Mucosa of rectum (tissue), 2 donors: Measurements from ENCODE around the gene MTHFSD.
"Not testable (repeated sequence)": the region's sequence is repeated elsewhere in the genome, so short reads cannot be mapped to it uniquely, and the experiment has no call there.

Experiments used
- H3K27ac ChIP-seq, 2 donors: one replicate each; pipeline ENCODE4 v1.7.0; 2013; ENCODE audit warnings: inconsistent platforms in 2 of 2, low read depth in 2 of 2, low read length in 2 of 2
- H3K27me3 ChIP-seq, 2 donors: one replicate each; pipeline ENCODE4 v1.7.0; 2013; ENCODE audit warnings: low read length in 2 of 2; ENCODE audit not compliant: control insufficient read depth in 2 of 2, insufficient read depth in 2 of 2
- H3K36me3 ChIP-seq, 2 donors: one replicate each; pipeline ENCODE4 v1.7.0; 2013; ENCODE audit warnings: low read length in 2 of 2; ENCODE audit not compliant: control insufficient read depth in 2 of 2, insufficient read depth in 2 of 2
- H3K4me1 ChIP-seq, 2 donors: one replicate each; pipeline ENCODE4 v1.7.0; 2013; ENCODE audit warnings: low read length in 2 of 2, mild to moderate bottlenecking in 1 of 2; ENCODE audit not compliant: control insufficient read depth in 2 of 2, insufficient read depth in 2 of 2
- H3K4me3 ChIP-seq, 2 donors: one replicate each; pipeline ENCODE4 v1.7.0; 2013; ENCODE audit warnings: low read length in 2 of 2
- H3K9ac ChIP-seq, 2 donors: one replicate each; pipeline ENCODE4 v1.7.0; 2013; ENCODE audit warnings: low read length in 2 of 2, low read depth in 1 of 2, mild to moderate bottlenecking in 1 of 2
- H3K9me3 ChIP-seq, 2 donors: one replicate each; pipeline ENCODE4 v1.7.0; 2013; ENCODE audit warnings: low read length in 2 of 2; ENCODE audit not compliant: control insufficient read depth in 2 of 2
- donor health status: healthy.
- donor health status: Normal muscosa, but diverticular disease.

Gene MTHFSD

DNA sequence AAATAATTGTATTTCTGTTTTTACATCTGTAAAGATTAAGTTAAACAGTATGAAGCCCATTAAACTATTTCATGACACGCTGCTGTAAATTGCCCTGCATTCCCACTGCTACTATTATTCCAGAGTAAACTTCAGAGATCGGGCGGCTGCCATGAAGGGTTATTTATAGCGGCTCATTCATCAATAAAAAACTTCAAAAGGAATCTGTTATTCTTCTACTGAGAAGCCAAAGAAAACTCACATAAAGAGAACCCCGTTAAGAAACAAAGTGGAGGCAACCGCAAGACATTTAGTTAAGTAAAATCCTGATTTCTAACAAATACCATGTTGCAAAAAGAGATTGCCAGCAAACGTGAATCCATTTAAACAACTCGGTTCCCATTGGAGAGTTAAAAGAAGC is 39.7 kb upstream of the MTHFSD start:
- H3K4me3 ChIP-seq: no peak overlapping the region
- H3K27ac ChIP-seq: no peak overlapping the region
- no peaks in the 10 kb centered on the region for H3K4me1 ChIP-seq
- H3K27me3 ChIP-seq: peaks cover 0 to 32% of the 10 kb centered on the region in 2 donors
- no peak overlapping the region for H3K9ac ChIP-seq
- H3K36me3 ChIP-seq: no peaks in the 10 kb centered on the region
- H3K9me3 ChIP-seq: no peaks in the 10 kb centered on the region

- Histone ChIP-seq H3K9ac (no peak overlapping the region), H3K4me1 (no peaks in the 10 kb centered on the region), H3K36me3 (no peaks in the 10 kb centered on the region), H3K27me3 (peaks cover 0 to 30% of the 10 kb centered on the region in 2 donors), H3K9me3 (no peaks in the 10 kb centered on the region), H3K4me3 (no peak overlapping the region), H3K27ac (no peak overlapping the region)
These were observed 39.0 kb upstream of the MTHFSD start for GRCh38 chr16:86593913-86594620.

DNA sequence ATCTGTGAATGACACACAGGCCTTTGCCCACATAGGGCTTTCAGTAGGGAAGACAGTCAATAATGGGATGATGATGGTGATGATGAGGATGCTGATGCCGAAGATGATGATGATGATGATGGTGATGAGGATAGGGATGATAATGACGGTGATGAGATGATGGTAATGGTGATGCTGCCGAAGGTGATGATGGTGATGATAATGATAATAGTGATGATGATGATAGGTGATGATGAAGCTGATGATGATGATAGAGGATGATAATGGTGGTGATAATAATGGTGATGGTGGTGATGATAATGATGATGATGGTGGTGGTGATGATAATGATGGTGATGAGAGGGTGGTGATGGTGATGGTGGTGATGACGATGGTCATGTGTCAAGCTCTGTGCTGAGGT is 36.2 kb upstream of the MTHFSD start:
- Histone ChIP-seq H3K36me3 (no peaks in the 10 kb centered on the region), H3K4me3 (no peak overlapping the region), H3K9me3 (no peaks in the 10 kb centered on the region), H3K27ac (no peak overlapping the region), H3K27me3 (peaks cover 0 to 27% of the 10 kb centered on the region in 2 donors), H3K9ac (no peak overlapping the region), H3K4me1 (no peaks in the 10 kb centered on the region)

- H3K9me3 ChIP-seq: no peaks in the 10 kb centered on the region
- no peaks in the 10 kb centered on the region for H3K4me1 ChIP-seq
- no peak overlapping the region for H3K27ac ChIP-seq
- H3K36me3 ChIP-seq: no peaks in the 10 kb centered on the region
- no peak overlapping the region for H3K4me3 ChIP-seq
- peaks cover 0 to 26% of the 10 kb centered on the region in 2 donors for H3K27me3 ChIP-seq
- H3K9ac ChIP-seq: no peak overlapping the region
These were observed 35.6 kb upstream of the MTHFSD start for GRCh38 chr16:86590501-86591144.

DNA sequence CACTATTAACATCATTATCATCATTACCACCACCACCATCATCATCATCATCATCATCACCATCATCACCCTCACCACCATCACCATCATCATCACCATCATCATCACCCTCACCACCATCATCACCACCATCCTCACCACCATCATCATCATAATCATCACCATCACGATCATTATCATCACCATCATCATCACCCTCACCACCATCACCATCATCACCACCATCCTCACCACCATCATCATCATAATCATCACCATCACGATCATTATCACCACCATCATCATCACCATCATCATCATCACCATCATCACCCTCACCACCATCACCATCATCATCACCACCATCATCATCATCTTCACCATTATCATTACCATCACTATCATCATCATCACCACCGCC is 32.9 kb upstream of the MTHFSD start:
- not testable (repeated sequence) for H3K9me3 ChIP-seq, H3K27ac ChIP-seq, H3K27me3 ChIP-seq, H3K36me3 ChIP-seq, H3K4me1 ChIP-seq, H3K4me3 ChIP-seq, H3K9ac ChIP-seq

GRCh38 chr16:86587487-86587886 is 32.5 kb upstream of the MTHFSD start:
- Histone ChIP-seq H3K9ac (no peak overlapping the region), H3K9me3 (no peaks in the 10 kb centered on the region), H3K27me3 (peaks cover 0 to 4% of the 10 kb centered on the region in 2 donors), H3K36me3 (no peaks in the 10 kb centered on the region), H3K4me1 (no peaks in the 10 kb centered on the region), H3K27ac (no peak overlapping the region), H3K4me3 (no peak overlapping the region)

DNA sequence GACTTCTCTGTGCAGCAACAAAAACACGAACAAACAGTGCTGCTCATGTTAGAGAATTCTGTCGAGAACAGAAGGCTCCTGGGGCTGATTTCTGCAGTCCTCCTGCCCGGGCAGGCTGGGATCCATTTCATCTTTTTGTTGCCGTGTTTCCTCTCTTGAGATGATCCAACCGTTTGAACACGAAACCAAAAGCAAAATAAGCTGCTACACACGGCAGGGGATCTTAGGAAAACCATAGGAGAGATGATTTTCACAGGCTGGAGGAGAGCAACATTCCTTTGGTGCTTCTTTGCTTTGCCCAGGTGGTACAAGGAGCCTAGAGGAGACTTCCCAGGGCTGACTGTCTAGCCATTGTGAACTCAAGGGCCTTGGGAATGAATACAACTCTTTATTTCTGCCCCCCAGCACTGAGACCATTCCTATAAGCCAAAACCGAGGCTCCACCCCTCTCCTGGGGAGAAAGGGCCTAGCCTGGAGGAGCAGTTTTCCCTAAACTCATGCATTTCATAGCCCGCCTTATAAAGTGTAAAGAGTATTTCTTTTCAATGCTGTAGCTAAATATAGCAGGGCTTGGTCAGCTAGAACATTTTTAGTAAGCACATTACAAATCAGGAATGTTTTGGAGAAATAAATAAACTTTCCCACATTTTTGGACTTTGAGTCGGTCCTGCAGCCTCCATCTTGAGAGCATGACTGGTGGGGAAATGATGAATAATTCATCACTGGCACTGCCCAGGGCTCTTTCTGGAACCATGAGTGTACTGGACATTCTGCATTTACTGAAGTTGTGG is 31.0 kb upstream of the MTHFSD start:
- Histone ChIP-seq H3K4me1 (no peaks in the 10 kb centered on the region), H3K4me3 (no peak overlapping the region), H3K36me3 (no peaks in the 10 kb centered on the region), H3K27ac (peak overlapping the region; percentile 9 to 62), H3K9me3 (no peaks in the 10 kb centered on the region), H3K27me3 (no peaks in the 10 kb centered on the region), H3K9ac (no peak overlapping the region)

DNA sequence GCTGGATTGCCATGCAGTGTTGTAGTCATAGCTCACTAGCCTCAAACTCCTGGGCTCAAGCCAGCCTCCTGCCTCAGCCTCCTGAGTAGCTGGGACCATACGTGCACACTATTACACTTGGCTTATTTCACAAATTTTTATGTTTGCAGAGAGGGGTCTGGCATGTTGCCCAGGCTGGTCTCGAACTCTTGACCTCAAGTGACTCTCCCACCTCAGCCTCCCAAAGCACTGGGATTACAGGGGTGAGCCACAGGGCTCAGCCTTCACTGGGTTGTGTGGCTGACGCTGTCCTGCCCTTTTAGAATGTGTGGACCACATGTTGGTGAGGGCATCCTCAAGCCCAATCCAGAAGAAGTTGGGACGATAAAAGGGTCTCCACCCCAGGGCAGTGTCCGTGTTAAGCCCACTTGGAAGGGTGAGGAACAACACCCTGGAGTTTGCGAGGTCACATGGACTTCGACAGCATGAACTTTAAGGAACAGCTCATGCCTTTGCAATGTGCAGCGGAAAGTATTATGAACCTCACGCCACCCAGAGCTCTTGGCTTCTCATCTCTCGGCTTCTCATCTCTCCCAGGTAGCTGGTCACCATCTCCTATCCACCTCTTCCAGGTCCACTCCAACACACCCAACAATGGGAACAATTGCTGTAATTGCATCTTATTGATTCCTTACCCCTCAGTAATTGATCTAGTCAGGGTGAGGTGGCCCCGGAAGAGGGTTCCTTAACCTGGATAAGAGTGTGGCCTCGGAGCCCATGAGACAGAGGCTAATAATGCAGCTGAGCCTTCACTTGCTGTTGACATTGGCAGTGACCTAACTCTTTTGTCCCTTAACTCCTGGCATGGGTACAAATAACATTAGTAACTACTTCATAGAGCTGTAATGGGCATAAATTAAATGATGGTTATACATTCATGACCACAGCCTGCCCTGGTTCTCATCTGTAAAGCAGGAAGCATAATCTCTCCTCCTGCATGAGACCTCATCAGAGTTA is 30.0 kb upstream of the MTHFSD start:
- Histone ChIP-seq H3K9ac (no peak overlapping the region), H3K4me1 (no peaks in the 10 kb centered on the region), H3K9me3 (no peaks in the 10 kb centered on the region), H3K36me3 (no peaks in the 10 kb centered on the region), H3K27me3 (peaks cover 0 to 5% of the 10 kb centered on the region in 2 donors), H3K27ac (peak overlapping the region; percentile 9 to 62), H3K4me3 (no peak overlapping the region)

GRCh38 chr16:86584071-86584685 is 29.1 kb upstream of the MTHFSD start:
- Histone ChIP-seq H3K9ac (no peak overlapping the region), H3K27ac (no peak overlapping the region), H3K36me3 (no peaks in the 10 kb centered on the region), H3K4me1 (no peaks in the 10 kb centered on the region), H3K27me3 (peaks cover 4 to 8% of the 10 kb centered on the region in 2 donors), H3K9me3 (no peaks in the 10 kb centered on the region), H3K4me3 (no peak overlapping the region)
